ENCODE data around the gene SLC22A4.

Gene SLC22A4

DNA sequence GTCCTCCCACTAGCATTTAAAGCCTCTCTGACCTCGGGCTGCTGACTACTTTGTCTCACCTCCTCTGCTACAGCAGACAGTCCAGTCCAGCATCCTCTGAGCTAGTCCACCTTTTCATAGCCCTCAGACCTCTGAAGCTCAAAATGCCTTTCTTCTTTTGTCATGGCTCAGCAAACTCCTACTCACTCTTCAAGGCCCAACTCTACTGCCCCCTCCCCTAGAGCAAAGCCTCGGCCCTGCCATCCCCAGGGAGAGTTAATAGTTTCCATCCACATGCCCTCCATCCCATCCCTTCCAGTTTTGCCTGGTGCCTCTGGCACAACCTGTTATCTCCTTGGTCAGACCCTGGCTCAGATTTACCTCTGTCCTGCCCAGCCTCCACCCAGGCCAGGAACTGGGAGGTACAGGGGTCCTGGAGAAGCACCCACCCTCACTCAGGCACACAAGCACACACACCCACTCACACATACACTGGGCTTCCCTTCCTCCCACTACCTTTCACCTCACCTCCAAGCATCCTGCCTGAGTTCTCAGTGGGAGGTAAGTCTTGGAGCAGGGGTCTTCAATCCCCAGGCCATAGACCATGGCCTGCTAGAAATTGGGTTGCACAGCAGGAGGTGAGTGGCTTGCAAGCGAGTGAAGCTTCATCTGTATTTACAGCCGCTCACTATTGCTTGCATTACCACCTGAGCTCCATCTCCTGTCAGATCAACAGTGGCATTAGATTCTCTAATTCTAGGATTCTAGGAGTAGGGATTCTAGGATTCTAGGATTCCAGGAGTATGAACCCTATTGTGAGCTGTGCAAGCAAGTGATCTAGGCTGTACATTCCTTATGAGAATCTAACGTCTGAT is 18.6 kb upstream of the SLC22A4 start:
- no peak for DNase-seq

DNA sequence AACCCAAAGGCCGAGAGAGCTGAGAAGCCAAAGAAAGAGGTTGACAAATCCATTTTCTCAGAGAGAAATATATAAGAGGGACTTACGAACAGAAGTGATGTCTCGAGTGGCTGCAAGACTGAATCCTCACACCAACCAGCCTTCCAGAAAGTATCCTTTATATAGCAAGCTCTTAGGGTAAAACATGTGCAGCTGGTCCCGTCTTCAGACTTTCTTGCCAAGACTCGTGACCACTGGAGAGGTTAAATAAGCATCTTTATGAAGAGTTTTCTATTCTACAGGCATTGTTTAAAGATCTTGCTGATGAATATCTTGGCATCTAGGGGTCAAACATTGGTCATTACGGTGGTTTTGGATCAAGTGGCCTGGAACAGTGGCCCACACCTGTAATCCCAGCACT is 16.9 kb upstream of the SLC22A4 start:
- no peak for DNase-seq

DNA sequence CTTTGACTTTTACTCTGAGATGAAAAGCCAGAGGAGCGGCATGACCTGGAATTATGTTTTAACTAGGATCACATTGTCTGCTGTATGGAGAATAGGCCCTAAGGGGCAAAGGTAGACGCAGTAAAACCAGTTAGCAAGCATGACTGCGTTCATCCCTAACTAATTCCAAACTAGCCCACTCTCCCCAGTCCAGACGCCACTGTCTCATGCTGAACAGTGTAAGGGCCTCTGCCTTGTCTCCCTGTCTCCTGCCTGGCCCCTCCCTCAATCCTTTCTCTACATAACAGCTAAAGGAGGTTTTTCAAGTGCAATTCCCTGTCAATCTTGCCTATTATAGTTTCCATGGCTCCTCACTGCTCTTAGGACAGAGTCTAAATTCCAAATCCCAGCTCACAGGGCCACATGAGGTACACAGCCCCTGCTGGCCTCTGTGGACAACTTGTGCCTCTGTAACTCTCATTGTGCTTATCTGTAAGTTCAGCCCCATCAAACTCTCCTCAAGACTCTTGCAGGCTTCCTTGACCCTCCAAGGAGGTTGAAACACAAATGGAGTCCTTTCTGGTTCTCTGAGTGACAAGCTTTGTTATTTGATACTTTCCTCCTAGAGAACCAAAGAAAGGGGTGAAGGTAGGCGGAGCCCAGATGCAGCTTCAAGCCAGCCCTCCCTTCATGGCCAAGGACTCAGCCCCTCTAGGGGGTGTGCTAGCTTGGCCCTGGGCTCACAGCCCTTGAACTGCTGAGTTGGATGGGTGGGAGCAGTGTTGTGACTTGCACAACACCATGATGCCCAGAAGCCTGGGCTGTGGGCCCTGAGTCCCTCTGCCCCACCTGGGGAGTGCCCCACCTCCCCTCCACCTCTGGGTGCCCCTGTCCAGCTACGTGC is 16.0 kb upstream of the SLC22A4 start:
- no peak for DNase-seq

DNA sequence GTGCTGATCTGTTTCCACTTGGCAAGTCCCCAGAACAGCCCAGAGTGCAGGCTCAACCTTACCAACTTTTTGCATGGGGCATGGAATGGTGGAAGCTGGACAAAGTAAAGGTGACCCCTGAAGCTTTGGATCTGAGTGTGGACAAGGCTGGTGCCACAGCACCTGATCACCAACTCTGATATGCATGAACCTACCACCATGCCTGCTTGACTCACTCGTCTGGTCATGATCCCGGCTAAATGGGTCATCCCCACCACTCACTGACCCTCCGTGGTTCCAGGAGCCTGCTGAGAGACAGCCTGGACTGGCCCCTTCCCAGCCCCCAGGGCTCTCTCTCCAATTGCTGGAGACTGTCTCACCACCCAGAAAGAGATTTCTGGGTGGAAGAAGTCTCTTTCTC is 14.4 kb upstream of the SLC22A4 start:
- DNase-seq: no peak

DNA sequence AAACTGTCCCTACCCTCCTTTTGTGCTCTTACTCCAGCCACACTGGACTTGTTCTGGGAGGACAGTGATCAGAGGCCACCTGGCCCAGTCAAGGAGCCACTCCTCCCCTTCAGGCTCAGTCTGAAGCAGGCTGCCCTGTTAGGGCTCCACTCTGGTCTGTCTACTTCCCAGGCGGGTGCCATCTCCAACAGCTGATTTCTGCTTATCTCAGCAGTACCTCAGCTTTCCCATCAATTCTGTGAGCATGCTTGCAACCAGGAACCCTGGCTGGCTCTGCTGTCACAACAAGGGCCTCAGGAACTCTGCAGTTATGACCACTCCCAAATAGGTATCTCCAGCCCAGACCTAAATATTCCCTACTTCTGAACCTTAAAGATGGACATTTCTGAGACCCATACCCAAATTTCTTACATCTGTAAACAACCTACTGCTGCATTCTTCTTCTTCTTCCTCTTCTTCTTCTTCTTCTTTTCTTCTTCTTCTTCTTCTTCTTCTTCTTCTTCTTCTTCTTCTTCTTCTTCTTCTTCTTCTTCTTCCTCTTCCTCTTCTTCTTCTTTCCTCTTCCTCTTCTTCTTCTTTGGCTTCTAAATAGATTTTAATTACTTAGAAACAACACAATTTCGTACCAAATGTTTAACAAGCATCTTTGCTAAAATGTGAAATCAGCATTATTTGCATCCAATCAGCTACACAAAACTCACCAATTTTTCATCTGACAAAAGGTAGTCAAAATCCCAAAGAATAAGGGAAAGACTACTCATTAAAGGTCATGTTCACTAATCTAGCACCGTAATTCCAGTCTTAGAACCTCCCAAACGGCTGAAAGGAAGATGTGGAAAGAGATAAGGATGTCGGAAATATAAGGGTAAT is 13.6 kb upstream of the SLC22A4 start:
- DNase-seq: no peak

DNA sequence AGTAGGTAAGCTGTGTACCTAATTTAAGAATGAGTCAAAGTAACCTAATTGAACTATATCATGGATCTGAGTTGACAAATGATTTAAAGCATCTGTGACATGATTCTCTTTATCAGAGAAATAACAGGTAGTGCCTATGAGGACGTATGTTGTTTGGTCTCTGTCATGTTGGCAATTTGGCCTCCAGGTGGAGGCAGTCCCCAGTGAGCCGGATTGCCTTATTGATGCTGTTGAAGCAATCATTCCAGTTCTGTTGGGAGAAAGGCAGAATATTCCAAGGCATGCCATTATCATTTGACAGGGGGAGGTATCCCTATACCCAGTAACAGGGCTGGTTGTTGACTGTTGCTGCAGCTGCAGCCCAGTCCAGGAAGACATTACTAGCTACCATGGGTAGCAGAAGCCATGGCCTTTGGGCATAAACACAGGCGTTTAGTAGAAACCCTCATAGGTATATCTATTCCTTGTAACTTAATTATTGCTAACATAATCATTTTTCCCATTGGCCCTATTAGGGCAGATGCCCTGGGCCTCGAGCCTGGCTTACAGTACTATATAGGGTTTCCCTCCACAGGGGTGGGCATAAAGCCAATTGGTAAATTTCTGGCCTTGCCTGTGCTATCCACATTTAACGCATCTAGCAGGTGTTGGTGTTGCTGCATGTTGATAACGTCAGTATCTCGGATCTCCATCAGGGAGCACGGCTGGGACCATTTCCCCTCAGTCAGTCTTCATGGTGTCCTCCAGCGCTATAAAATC is 12.2 kb upstream of the SLC22A4 start:
- no peak for DNase-seq

DNA sequence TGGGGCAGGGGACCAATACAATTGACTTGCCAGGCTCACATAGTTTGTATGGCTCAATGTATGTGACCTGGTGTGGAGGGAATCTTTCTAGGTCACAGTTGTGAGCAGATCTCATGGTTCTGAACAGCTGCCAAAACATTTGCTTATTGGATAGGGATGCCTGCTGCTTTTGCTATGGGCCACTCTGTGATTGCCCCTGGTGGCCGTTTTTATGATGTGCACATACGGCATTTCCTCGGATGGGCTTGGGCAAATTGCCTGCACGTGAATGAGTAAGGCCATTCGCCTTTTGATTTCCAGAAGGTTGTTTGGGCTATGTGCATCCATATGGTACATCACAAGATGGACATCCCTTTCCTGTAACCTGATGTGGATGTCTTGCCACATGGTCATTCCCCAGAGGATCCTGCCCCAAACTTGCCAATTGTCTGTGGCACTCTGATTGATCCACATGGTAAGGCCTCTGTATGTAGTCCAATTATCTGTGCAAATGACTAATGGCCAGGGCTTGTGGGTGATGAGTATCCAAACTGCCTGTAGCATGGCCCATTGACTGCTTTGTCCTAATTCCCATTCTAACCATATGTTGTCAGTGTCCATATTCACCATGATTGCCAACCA is 10.7 kb upstream of the SLC22A4 start:
- DNase-seq: no peak

DNA sequence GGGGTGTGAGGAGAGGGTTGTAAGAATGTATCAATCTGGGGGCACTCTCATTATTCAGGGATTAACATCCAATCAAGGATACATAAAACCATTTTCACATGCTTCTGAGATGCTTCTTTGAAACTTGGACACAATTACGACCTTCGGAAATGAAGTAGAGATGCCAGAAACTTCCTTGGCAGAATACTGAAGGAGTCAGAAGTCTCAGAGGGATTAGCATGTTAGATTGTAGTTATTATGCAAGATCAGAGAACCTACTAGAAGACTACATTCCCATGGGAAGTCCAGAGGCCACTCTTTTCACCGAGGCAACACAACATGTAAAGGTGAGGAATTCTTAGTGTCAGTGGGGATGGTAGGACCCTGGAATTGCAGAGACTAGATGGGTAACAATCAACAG is 5.1 kb upstream of the SLC22A4 start:
- DNase-seq: no peak

DNA sequence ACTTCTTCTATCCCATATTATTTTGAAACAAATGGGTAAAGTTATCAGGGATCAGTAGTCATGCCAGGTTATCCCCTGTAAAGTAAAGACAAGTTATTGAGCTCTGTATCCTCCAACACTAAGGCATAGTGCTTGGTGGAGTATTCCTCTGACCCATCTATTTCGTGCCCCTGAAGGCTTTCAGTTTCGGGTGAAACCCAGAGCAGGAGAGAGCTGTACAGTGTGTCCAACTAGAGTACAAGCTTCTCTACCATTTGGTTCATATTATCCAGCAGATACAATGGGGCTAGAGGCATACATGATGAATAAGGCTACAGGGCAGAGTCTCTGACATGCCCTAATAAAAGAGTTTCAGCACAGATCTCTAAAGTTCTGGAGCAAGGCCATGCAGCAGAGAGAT is 3.2 kb upstream of the SLC22A4 start:
- DNase-seq: no peak

DNA sequence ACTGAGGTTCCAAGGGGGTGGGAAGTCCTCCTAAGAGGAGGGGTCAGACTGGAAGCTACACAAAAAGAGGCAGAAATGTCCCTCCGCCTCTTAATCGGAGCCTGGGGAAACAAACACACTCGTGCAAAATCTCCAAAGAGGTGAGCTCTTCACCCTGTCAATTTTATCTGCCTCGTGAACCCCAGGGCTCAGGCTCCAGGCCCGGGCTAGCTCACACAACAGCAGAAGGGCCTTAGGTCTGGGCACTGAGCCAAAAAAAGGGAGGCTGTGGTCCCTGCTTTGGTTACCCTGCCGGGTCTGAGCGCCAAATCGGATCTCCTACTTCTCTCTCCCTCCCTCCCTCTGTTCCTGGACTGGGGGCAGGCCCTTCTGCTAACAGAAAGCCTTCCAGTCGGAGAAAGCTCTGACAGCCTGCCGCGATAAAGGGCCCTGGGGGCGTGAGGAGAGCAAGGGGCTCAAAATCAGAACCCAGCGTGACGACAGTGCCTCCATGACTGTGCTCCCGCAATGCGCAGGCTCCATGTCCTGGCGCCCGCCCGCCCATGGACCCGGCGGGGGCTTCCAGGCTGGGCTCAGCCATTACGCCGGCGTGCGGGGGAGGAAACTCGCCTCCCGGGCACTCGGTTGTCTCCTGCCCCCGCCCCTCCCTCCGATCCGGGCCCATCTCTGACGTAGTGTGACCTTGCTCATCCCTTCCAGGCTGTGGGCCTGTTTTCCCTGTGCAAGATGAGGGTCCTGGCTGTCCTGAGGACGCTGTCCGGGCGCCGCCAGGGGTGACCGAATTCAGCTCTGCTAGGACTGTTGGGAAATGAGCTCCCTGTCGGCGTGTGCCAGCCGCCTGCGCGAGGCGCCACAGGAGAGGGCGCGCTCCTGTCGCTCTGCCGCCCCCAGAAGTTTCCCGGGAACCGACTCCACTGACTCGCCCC is 865 bp upstream of the SLC22A4 start:
- peak; percentile 21 for DNase-seq

DNA sequence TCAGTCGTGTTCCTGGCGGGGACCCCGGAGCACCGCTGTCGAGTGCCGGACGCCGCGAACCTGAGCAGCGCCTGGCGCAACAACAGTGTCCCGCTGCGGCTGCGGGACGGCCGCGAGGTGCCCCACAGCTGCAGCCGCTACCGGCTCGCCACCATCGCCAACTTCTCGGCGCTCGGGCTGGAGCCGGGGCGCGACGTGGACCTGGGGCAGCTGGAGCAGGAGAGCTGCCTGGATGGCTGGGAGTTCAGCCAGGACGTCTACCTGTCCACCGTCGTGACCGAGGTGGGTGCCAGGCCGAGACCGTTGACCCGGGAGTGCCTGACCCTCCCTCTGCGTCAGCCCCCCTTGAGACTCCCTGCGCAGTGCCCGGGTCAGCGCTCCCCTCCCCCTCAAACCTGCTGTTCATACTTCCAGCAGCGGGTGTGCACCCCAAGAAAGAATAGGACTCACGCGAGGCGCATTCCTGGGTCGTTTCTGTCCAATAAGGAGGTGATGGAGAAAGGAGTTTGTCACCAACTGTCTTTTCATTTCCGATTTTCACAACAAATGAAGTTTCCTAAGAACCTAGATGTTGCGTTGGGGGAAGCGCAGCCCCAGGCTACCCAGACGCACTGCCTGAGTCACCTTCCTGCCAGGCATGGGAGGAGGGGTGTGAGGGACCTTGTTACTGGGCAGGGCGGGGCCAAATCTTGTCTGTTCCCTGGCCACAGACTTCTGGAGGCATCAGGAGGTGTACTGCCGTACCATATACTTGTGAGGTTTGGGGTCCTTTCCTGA is 722 bp downstream of the SLC22A4 start:
- no peak for DNase-seq

DNA sequence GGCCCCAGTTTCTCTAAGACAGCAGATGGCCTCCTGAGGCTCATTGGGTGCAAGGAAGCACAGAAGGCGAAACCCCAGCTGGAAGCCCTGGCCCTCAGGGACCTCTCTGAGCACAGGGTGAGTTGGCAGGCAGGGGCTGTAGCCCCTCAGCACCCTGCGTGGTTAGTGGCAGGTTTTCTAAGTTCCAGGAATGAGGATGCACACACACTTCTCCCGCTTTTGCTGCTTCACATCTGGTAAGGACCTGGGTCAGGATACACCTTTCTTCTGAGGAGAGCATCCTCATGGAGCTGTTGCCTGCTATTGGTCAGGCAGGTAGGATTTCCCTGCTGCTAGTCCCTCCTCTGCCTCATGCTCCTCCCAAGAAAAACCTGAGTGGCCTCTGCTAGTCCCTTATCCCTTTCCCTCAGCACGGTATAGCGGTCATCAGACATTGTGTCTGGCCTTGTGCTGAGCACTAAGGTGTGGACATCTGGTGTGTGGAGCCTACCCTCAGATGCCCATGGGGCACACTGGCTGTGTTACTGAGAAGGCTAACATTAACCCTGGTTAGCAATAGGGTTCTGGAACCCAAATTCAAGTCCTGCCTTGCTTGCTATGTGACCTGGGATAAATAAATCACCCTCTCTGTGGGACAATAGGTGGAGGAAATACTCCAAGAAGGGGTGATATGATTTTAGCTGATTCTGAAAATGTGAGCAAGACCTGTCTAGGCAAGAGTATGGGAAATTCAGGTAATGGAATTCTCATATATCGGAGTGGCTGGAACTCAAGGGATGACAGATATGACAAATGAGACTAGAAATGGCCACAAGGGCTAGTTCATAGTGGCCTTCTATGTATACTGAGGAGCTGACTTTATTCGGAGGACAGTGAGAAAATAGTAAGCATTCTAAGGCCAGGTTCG is 1.6 kb downstream of the SLC22A4 start:
- no peak for DNase-seq

DNA sequence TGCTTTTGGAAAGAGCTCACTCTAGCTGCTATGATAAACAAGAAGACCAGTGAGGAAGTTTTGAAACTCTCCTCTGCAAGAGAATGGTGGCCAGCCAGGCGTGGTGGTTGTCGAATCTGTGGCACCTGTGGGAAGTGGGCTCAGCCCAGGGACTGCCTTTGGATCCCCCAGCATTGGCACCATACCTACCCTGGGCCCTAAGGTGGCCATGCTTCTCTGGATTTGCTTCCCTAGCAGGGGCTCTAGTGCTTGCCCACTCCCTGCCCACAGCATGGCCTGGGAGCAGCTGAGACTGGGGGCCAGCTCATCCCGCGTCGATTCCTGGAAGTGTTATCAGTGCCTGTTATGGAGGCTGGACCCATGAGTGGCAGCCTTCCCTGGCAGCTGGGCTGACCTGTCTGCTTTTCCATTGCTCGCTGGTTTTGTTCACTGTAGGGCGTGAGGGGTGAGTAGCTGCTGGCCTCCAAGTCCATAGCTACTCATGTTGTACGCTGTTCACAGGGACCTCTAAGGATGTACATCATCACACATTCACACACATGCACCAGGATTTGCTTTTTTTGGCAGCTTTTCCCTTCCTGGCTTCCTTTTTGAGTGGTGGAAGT is 2.3 kb downstream of the SLC22A4 start:
- no peak for DNase-seq

DNA sequence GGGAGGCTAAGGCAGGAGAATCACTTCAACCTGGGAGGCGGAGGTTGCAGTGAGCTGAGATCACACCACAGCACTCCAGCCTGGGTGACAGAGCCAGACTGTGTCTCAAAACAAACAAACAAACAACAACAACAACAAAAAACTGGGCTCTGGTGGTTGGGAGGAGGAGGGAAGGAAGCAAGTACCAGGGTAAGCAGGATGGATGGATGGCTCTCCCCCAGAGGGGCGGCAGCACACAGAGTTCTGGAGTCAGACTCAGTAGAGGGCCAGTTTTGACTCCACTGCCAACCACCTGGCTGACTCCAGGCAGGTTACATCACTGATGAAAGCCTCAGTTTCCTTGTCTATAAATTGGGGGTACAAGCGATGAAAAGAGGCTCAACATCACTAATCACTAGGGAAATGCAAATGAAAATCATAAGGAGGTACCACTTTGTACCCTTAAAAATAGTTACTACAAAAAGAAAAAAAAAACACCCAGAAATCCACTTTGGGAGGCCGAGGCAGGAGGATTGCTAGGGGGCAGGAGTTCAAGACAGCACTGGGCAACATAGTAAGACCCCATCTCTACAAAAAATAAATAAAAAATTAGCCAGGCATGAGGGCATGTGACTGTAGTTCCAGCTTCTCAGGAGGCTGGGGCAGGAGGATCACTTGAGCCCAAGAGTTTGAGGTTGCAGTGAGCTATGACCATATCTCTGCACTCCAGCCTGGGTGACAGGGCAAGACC is 3.2 kb downstream of the SLC22A4 start:
- no peak for DNase-seq

DNA sequence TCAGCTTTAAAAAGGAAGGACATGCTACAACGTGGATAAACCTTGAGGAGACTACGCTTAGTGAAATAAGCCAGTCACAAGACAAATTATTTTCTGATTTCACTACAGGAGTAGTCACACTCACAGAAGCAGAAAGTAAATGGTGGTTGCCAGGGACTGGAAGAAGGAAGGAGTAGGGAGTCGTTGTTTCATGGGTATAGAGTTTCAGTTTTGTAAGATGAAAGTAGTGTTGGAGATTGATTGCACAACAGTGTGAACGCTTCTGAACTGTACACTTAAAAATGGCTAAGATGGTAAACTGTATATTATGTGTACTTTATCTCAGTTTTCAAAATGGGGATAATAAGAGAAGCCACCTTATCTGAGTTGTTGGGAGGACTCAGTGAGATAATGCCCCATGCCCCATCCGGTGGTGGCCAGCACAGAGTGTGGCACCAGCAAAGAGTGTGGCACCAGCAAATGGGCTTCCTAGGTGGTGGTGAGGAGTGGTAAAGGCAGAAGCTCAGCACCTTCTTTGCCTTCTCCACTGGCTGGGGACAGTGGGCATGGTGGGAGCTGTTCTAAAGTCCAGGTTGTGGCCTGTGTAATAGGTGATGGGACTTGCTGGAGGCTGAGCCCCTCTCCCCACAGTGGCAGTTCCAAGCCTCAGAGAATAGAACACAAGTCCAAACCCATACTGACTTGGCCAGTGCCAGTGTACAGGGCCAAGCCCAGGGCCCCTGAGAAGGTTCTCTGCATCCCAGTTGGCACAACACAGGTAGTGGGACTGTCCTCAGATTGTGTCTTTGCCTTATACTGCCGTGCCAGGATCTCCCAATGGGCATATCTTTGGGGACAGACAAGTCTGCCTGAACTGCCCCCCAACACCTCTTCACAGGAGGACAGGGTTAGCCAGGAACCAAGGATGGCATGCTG is 4.4 kb downstream of the SLC22A4 start:
- no peak for DNase-seq

DNA sequence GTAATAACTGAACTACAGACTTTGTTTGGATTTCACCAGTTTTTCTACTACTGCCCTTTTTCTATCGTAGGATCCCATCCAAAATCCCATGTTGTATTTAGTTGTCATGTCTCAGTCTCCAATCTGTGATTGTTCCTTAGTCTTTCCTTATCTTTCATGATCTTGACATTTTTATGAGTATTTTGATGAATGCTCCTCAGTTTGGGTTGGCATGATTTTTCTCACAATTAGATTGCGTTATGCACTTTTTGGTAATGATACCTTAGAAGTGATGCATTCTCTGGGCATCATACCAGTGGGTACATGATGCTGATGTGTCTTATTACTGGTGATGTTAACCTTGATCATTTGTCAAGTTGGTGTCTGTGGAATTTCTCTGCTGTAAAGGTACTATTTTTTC is 5.7 kb downstream of the SLC22A4 start:
- DNase-seq: no peak
